HG03064 (cell line): ENCODE data around the gene KRT16.
"Not testable (repeated sequence)": the region's sequence is repeated elsewhere in the genome, so short reads cannot be mapped to it uniquely, and the experiment has no call there.

Source experiments
- ATAC-seq: cut with Tn5 transposase; IDR thresholded peaks from one replicate; pipeline ENCODE4 v1.9.1; 2021; ENCODE audit warnings: low read depth; ENCODE audit not compliant: unreplicated experiment

The KRT16 gene

GRCh38 chr17:41585301-41586056 lies 27.1 kb downstream of the KRT16 start:
- no peak for ATAC-seq

GRCh38 chr17:41584331-41584927 lies 28.1 kb downstream of the KRT16 start:
- ATAC-seq, result not testable (repeated sequence)

- no peak for ATAC-seq
Observed at GRCh38 chr17:41583137-41584127, 29.1 kb downstream of the KRT16 start.

GRCh38 chr17:41582061-41582968 lies 30.3 kb downstream of the KRT16 start:
- ATAC-seq, result not testable (repeated sequence)

- no peak for ATAC-seq
Observed at GRCh38 chr17:41581366-41582060, 31.1 kb downstream of the KRT16 start.

GRCh38 chr17:41580687-41581365 lies 31.7 kb downstream of the KRT16 start:
- ATAC-seq, result no peak

GRCh38 chr17:41580244-41580575 lies 32.4 kb downstream of the KRT16 start:
- no peak for ATAC-seq

GRCh38 chr17:41579484-41580243 lies 32.9 kb downstream of the KRT16 start:
- ATAC-seq, result no peak

GRCh38 chr17:41578971-41579370 lies 33.6 kb downstream of the KRT16 start:
- ATAC-seq, result no peak

- ATAC-seq, result no peak
Observed at GRCh38 chr17:41578538-41578937, 34.0 kb downstream of the KRT16 start.

- not testable (repeated sequence) for ATAC-seq
Observed at GRCh38 chr17:41576740-41577139, 35.8 kb downstream of the KRT16 start.

GRCh38 chr17:41575336-41575735 lies 37.2 kb downstream of the KRT16 start:
- no peak for ATAC-seq

- ATAC-seq, result no peak
Observed at GRCh38 chr17:41571561-41572434, 40.8 kb downstream of the KRT16 start, which contains the start of gene KRT9. Gene KRT9, minus strand, starts transcription at chr17:41572059. Its CDS starts 67 bp downstream, at chr17:41571992.

GRCh38 chr17:41567317-41567716 lies 45.2 kb downstream of the KRT16 start:
- ATAC-seq, result no peak

- no peak for ATAC-seq
Observed at GRCh38 chr17:41565338-41565737, 47.2 kb downstream of the KRT16 start.

GRCh38 chr17:41563607-41564170 lies 48.9 kb downstream of the KRT16 start:
- no peak for ATAC-seq

GRCh38 chr17:41561554-41561953 lies 51.0 kb downstream of the KRT16 start:
- no peak for ATAC-seq
